ENCODE data around the gene WDR88. TPM values are rescaled to one million over a fixed set of nuclear protein-coding genes. Genes with fewer than 3 reads are reported as not detected.
A peak's percentile ranks its signal among the peaks of the same experiment; 100 is the strongest.
"Not testable (repeated sequence)": the region's sequence is repeated elsewhere in the genome, so short reads cannot be mapped to it uniquely, and the experiment has no call there.

Gene WDR88
- polyA plus RNA-seq, 5 donors: 0.94 to 1.7 (median 1.3) TPM

- no peak for DNase-seq
Measured at GRCh38 chr19:33171222-33171795, 39.4 kb downstream of the WDR88 start.

- DNase-seq: no peak
Measured at GRCh38 chr19:33171916-33172359, 40.0 kb downstream of the WDR88 start.

- no peak for DNase-seq
Measured at GRCh38 chr19:33174186-33174585, 42.3 kb downstream of the WDR88 start.

- no peak for DNase-seq
Measured at GRCh38 chr19:33175156-33175782, 43.4 kb downstream of the WDR88 start.

- no peak for DNase-seq
Measured at GRCh38 chr19:33175886-33176669, 44.2 kb downstream of the WDR88 start.

- DNase-seq: peak; percentile 99
Measured at GRCh38 chr19:33176670-33177416, 44.9 kb downstream of the WDR88 start.

- DNase-seq: no peak
Measured at GRCh38 chr19:33177417-33177979, 45.6 kb downstream of the WDR88 start.

- no peak for DNase-seq
Measured at GRCh38 chr19:33186431-33187182, 54.7 kb downstream of the WDR88 start.

GRCh38 chr19:33187183-33187540 is 55.2 kb downstream of the WDR88 start:
- DNase-seq: no peak

GRCh38 chr19:33189453-33189852 is 57.5 kb downstream of the WDR88 start:
- DNase-seq: no peak

- DNase-seq: not testable (repeated sequence)
Measured at GRCh38 chr19:33191092-33191491, 59.2 kb downstream of the WDR88 start.

- no peak for DNase-seq
Measured at GRCh38 chr19:33191501-33191900, 59.6 kb downstream of the WDR88 start.

- DNase-seq: no peak
Measured at GRCh38 chr19:33192010-33192409, 60.1 kb downstream of the WDR88 start.

- no peak for DNase-seq
Measured at GRCh38 chr19:33193269-33193864, 61.5 kb downstream of the WDR88 start.

- peak in 1 of 2 donors; percentile 28 for DNase-seq
Measured at GRCh38 chr19:33193865-33194362, 62.0 kb downstream of the WDR88 start, which contains the start of gene LRP3. Gene LRP3 (plus strand): TSS chr19:33194330. CDS start chr19:33194786, 456 bp downstream.

GRCh38 chr19:33194532-33194885 is 62.6 kb downstream of the WDR88 start:
- DNase-seq: no peak

GRCh38 chr19:33194886-33195644 is 63.2 kb downstream of the WDR88 start:
- DNase-seq: peak in 1 of 2 donors; percentile 25

- no peak for DNase-seq
Measured at GRCh38 chr19:33195645-33196347, 63.9 kb downstream of the WDR88 start.

Data from right lung (tissue), 5 donors.